GM18519 (cell line): ENCODE results near the gene SASS6.

ENCODE experiments used
- ATAC-seq: cut with Tn5 transposase; IDR thresholded peaks from one replicate; pipeline ENCODE4 v1.9.1; 2021; ENCODE audit warnings: mild to moderate bottlenecking, moderate library complexity; ENCODE audit not compliant: unreplicated experiment, low FRiP score

SASS6 gene

GRCh38 chr1:100109554-100110066 is 23.1 kb downstream of the SASS6 start:
- no peak for ATAC-seq

DNA sequence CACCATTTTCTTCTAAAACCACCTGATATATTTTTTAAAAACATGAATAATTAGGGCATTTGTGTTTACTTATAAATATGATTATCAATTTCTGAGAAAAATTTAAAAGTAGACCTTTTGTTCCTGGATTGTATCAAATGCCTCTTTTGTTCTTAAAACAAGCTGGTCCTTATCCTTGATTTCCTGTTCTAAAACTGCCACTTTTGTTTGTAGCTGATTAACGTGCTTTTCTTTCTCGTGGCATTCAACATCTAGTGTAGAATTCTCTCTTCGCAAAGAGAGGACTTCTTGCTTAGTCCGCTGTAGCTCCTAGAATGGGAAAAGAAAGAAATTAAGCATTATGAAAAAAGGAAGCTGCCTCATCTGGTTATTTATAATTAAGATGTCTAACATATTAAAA is 25.0 kb downstream of the SASS6 start:
- no peak for ATAC-seq

DNA sequence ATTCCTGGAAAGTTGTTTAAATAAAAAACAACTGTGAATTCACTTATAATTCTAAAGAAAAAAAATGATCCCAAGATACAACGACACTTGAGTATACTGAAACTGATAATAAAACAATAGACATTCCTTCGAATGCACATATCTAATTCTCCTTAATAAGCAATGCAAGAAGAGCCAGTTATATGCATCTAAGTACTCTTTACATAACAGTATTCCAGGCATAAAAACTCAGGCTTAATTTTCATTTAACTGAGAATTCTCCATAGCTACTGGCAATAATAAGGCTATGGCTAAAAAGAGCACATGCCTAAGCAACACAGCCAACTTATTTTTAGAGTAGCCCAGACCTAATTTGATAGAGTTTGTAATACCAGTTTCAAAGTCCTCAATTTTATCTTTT is 31.2 kb downstream of the SASS6 start:
- no peak for ATAC-seq

DNA sequence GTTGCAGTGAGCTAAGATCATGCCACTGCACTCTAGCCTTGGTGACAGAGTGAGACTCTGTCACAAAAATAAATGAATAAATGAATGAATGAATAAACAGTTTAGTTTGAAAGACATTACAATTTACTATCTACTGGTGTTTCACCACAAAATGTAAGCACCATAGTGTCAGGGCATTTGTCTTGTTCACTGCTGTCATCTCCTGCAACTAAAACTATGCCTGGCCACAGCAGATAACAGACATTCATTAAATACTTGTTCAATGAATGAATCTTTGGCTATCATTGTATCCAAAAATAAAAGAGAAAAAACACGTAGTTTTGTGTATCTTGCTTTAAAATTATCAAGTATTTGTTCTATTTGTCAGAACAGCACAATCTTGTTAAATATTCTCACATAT is 32.5 kb downstream of the SASS6 start:
- no peak for ATAC-seq

- ATAC-seq: no peak
Observed at GRCh38 chr1:100090471-100090870, 42.3 kb downstream of the SASS6 start.

DNA sequence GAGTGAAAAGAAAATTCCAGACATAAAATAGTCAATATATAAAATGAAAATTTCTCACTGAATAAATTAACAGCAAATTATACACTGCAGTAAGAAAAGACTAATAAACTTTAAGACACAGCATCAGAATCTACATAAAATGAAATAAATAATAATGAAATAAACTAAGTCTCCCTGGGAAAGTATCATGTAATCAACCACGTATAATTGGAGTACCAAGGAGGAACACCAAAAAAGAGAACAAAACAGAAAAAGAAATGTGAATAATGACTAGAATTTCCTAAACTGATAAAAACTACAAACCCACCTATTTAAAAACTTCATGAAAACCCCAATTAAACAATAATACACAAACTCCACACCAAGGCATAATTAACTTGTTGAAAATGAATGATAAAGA is 43.6 kb downstream of the SASS6 start:
- ATAC-seq: no peak

GRCh38 chr1:100087396-100087795 is 45.3 kb downstream of the SASS6 start:
- no peak for ATAC-seq

- no peak for ATAC-seq
Observed at GRCh38 chr1:100080331-100080730, 52.4 kb downstream of the SASS6 start.

DNA sequence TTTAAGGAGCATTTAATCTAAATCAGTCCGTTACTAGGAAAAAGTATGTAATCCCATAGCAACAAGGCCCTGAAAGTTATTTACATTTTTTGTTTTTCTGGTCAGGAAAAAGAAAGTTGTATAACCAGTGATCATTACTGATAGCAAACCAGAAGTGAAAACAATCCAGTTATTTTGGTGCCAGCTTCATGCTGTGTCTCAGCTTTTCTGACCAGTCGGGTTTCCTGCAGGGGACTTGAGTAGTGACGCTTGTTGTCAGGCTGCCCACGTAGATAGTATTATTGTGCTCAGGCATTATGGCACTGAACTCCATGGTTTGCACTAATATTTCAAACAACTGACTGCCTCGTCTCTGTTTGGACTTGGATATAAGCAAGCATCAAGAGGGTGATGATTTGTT is 55.2 kb downstream of the SASS6 start:
- ATAC-seq: peak; percentile 38

DNA sequence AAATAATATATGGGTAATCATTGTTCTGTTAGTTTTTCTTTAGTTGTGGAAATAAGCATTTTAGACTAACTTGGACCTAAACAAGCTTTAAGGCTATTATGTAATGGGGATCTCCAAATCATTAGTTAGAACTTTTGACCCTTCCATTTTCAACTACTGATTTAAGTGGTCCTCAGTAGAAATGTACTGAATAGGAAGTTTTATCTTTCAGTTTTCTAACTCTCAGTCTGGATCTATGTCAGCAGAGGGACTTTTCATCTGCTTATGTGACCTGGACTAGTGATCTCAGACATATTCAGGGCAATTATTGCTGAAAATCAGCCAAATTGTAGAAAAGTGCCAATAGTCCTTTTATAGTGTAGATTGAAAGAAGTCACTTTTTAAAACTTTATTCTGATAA is 56.0 kb downstream of the SASS6 start:
- ATAC-seq: peak; percentile 72

DNA sequence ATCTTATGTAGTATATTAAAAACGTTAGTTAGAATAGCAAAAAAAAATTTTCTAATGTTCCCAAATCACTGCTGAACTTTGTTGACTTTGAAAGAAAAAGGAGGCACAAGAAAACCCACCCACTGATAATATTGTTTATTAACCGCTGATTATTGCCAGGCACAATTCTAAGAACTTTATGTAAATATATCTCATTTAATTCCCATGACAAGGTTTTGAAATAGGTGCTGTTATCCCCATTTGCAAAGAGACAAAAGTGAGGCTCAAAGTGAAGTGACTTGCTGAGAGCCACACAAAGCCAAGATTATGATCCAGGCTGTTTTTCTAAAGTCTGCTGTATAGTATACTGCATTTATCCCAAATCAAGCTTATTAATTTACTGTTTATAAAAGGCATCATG is 56.4 kb downstream of the SASS6 start:
- ATAC-seq: no peak

GRCh38 chr1:100075773-100076172 is 57.0 kb downstream of the SASS6 start:
- peak; percentile 35 for ATAC-seq

DNA sequence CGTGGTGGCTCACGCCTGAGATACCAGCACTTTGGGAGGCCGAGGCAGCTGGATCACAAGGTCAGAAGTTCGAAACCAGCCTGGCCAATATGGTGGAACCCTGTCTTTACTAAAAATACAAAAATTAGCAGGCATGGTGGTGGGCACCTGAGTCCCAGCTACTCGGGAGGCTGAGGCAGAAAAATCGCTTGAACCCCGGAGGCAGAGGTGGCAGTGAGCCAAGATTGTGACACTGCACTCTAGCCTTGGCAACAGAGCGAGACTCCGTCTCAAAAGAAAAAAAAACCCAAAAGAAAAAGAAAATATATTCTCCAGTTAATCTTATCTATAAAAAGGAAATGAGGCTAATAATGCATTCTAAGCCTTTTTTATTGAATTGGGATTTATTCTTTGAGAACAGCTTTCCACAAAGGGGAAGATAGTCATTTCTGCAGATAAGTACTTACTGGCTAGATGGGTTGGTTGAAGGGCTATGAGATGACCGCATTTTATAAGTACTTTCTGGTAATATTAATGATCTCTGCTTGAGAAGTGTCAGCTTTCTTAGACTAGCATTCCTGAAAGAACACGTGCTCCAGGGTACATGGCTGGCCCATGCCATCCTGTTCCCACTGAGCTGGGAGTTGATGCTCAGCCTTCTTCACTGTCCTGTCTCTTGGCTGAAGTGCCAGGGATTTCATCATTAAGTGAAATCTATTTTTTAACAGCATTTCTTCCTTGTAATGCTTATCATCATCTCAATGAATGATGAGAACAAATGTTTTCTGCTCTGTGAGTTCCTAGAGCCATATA is 57.9 kb downstream of the SASS6 start:
- ATAC-seq: no peak

- no peak for ATAC-seq
Observed at GRCh38 chr1:100073531-100073930, 59.2 kb downstream of the SASS6 start.

- no peak for ATAC-seq
Observed at GRCh38 chr1:100070201-100070939, 62.4 kb downstream of the SASS6 start.

DNA sequence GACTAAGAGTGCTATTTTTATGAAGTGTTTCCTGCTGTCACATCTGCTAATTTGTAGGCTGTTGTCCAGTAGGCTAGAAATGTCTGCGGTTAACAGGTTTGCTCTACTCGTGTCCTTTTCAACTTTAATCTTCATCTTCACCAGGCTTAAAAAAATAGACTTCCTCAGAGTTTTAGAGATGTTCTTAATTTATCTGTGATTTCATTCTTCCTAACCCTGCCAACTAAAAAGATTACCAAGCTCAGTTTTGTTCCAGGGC is 66.8 kb downstream of the SASS6 start:
- no peak for ATAC-seq

DNA sequence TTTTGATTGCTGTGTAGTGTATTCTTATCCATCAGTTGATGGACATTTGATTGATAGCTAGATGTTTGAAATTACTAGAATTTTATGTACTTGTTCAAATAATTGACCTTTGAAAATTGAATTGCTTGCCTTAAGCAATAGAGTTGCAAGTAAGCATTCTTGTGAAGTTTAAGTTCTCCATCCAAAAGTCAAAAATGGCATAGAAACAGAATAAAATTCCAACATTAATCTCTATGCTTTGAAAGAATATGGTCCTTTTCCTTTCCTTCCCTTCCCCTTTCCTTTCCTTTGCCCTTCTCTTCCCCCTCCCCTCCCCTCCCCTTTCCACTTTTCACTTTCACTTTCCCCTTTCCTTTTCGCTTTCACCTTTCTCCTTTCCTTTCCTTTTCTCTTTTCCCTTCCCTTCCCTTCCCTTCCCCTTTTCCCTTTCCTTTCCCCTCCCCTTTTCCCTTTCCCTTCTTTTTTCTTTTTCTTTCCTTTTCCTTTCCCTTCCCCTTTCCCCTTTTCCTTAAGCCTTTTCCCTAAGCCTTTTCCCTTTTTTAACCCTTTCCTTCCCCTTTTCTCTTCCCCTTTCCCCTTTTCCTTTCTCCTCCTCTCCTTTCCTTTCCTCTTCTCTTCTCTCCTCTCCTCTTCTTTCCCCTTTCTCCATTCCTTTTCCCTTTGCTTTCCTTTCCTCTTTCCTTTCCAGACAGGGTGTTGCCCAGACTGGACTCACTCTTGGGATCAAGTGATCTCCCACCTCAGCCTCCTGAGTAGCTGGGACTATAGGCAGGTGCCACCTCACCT is 67.4 kb downstream of the SASS6 start:
- ATAC-seq: no peak

- no peak for ATAC-seq
Observed at GRCh38 chr1:100061681-100062080, 71.0 kb downstream of the SASS6 start.

GRCh38 chr1:100053727-100054126 is 79.0 kb downstream of the SASS6 start:
- no peak for ATAC-seq

GRCh38 chr1:100053119-100053518 is 79.6 kb downstream of the SASS6 start:
- no peak for ATAC-seq

DNA sequence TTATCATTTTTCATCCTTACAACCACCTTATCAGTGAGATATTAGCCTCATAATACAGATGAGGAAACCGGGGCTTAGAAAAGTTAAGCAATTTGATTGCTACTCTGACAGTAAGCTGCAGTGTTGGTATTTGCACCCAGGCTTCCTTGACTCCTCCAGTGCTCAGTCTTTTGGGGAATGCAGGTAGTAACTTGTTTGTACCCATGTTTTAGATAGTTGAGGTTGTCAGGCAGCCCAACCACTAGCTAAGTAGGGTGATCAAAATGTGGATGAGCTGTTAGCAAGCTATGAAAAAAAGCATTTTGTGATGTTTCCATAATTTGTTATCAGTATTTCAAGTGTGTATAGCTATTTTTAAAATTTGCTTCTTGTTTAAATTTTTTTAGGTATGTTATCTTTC is 80.8 kb downstream of the SASS6 start:
- ATAC-seq: no peak
